WTC11 (cell line): Measurements from ENCODE around the gene CACNA1C. TPM values are rescaled to one million over a fixed set of nuclear protein-coding genes. Genes with fewer than 3 reads are reported as not detected.

Experiments used
- ATAC-seq: fragments of 200-7000 bp; cut with Tn5 transposase; 2 replicates; pipeline ENCODE4 v1.10.0; 2021; ENCODE audit warnings: mild to moderate bottlenecking, moderate library complexity
- CTCF ChIA-PET: fragments of 300-600 bp; sonication (Branson Sonifier 250); formaldehyde crosslinking; loops from one replicate; lab custom pipeline; 2021; ENCODE audit warnings: antibody characterized with exemption; lab: Charles Lee
- POLR2A ChIA-PET: fragments of 350-600 bp; sonication (Branson Sonifier 250); formaldehyde crosslinking; loops from one replicate; lab custom pipeline; 2021; ENCODE audit warnings: antibody characterized with exemption; lab: Charles Lee
- DNase-seq: peaks from one replicate; pipeline ENCODE4 v3.0.0; 2021; ENCODE audit warnings: low spot score
- H3K27ac Mint-ChIP-seq: 2 replicates; pipeline ENCODE4 v1.8.0; 2021; ENCODE audit warnings: mixed read lengths
- H3K27me3 Mint-ChIP-seq: 2 replicates; pipeline ENCODE4 v1.8.0; 2021; ENCODE audit warnings: low read depth, mild to moderate bottlenecking, moderate library complexity, mixed read lengths
- H3K36me3 Mint-ChIP-seq: 2 replicates; pipeline ENCODE4 v1.8.0; 2021; ENCODE audit warnings: mixed read lengths
- H3K4me1 Mint-ChIP-seq: 2 replicates; pipeline ENCODE4 v1.8.0; 2022; ENCODE audit warnings: mixed read lengths
- H3K4me3 Mint-ChIP-seq: 2 replicates; pipeline ENCODE4 v1.8.0; 2021; ENCODE audit warnings: mild to moderate bottlenecking, moderate library complexity, mixed read lengths
- H3K9me3 Mint-ChIP-seq: 2 replicates; pipeline ENCODE4 v1.8.0; 2021; ENCODE audit warnings: mixed read lengths
- ATF2 ChIP-seq: sonication (generic); formaldehyde crosslinking; IDR thresholded peaks from 2 replicates; pipeline ENCODE4 v1.8.1; 2022; ENCODE audit warnings: low read depth, missing genetic modification reagents, borderline replicate concordance
- ATF3 ChIP-seq: sonication (generic); formaldehyde crosslinking; conservative IDR thresholded peaks from 2 replicates; pipeline ENCODE4 v1.8.1; 2022; ENCODE audit warnings: mild to moderate bottlenecking, missing genetic modification reagents
- CREB1 ChIP-seq: sonication (generic); formaldehyde crosslinking; IDR thresholded peaks from 2 replicates; pipeline ENCODE4 v1.8.0; 2023; ENCODE audit warnings: mild to moderate bottlenecking, missing genetic modification reagents
- CREM ChIP-seq: sonication (generic); formaldehyde crosslinking; IDR thresholded peaks from 2 replicates; pipeline ENCODE4 v1.8.1; 2022; ENCODE audit warnings: mild to moderate bottlenecking, missing genetic modification reagents, moderate library complexity
- E2F1 ChIP-seq: sonication (generic); formaldehyde crosslinking; IDR thresholded peaks from 2 replicates; pipeline ENCODE4 v1.8.0; 2022; ENCODE audit warnings: mild to moderate bottlenecking, missing genetic modification reagents
- EMX1 ChIP-seq: fragments of 250-450 bp; sonication (Bioruptor Pico); IDR thresholded peaks from 2 replicates; pipeline ENCODE4 v1.8.0; 2021; ENCODE audit warnings: mild to moderate bottlenecking
- ETV6 ChIP-seq: sonication (generic); formaldehyde crosslinking; IDR thresholded peaks from 2 replicates; pipeline ENCODE4 v1.8.1; 2022; ENCODE audit warnings: mild to moderate bottlenecking, missing genetic modification reagents
- FOXJ3 ChIP-seq: sonication (generic); formaldehyde crosslinking; IDR thresholded peaks from 2 replicates; pipeline ENCODE4 v1.9.0; 2021; ENCODE audit warnings: missing genetic modification reagents, mild to moderate bottlenecking, borderline replicate concordance
- FOXK1 ChIP-seq: sonication (generic); formaldehyde crosslinking; IDR thresholded peaks from 2 replicates; pipeline ENCODE4 v1.8.0; 2022; ENCODE audit warnings: mild to moderate bottlenecking, moderate library complexity, missing genetic modification reagents
- JAZF1 ChIP-seq: fragments of 250-450 bp; sonication (Bioruptor Pico); IDR thresholded peaks from 2 replicates; pipeline ENCODE4 v1.9.0; 2021; ENCODE audit warnings: moderate library complexity, mild to moderate bottlenecking, inconsistent platforms
- JUN ChIP-seq: sonication (generic); formaldehyde crosslinking; IDR thresholded peaks from 2 replicates; pipeline ENCODE4 v1.8.0; 2023; ENCODE audit warnings: mild to moderate bottlenecking, missing genetic modification reagents
- KAT7 ChIP-seq: sonication (generic); formaldehyde crosslinking; IDR thresholded peaks from 2 replicates; pipeline ENCODE4 v1.8.1; 2023; ENCODE audit warnings: missing genetic modification reagents, mild to moderate bottlenecking, borderline replicate concordance
- MYBL2 ChIP-seq: sonication (generic); formaldehyde crosslinking; IDR thresholded peaks from 2 replicates; pipeline ENCODE4 v1.8.1; 2023; ENCODE audit warnings: mild to moderate bottlenecking, moderate library complexity, missing genetic modification reagents
- NR3C1 ChIP-seq: sonication (generic); formaldehyde crosslinking; conservative IDR thresholded peaks from 2 replicates; pipeline ENCODE4 v1.8.1; 2023; ENCODE audit warnings: low read depth, mild to moderate bottlenecking, missing genetic modification reagents
- PRDM15 ChIP-seq: sonication (generic); formaldehyde crosslinking; IDR thresholded peaks from 2 replicates; pipeline ENCODE4 v1.8.0; 2022; ENCODE audit warnings: missing genetic modification reagents
- TCF7 ChIP-seq: sonication (generic); formaldehyde crosslinking; IDR thresholded peaks from 2 replicates; pipeline ENCODE4 v1.8.0; 2022; ENCODE audit warnings: mild to moderate bottlenecking, low read depth, missing genetic modification reagents, moderate library complexity
- TEAD1 ChIP-seq: sonication (generic); formaldehyde crosslinking; IDR thresholded peaks from 2 replicates; pipeline ENCODE4 v1.8.0; 2022; ENCODE audit warnings: mild to moderate bottlenecking, missing genetic modification reagents
- ZBTB21 ChIP-seq: sonication (generic); formaldehyde crosslinking; IDR thresholded peaks from 2 replicates; pipeline ENCODE4 v1.8.1; 2023; ENCODE audit warnings: mild to moderate bottlenecking, missing genetic modification reagents, borderline replicate concordance
- ZNF138 ChIP-seq: sonication (generic); formaldehyde crosslinking; conservative IDR thresholded peaks from 2 replicates; pipeline ENCODE4 v1.8.1; 2022; ENCODE audit warnings: mild to moderate bottlenecking, moderate library complexity, missing genetic modification reagents
- ZNF232 ChIP-seq: sonication (generic); formaldehyde crosslinking; IDR thresholded peaks from 2 replicates; pipeline ENCODE4 v1.8.0; 2022; ENCODE audit warnings: mild to moderate bottlenecking, missing genetic modification reagents
- ZNF263 ChIP-seq: sonication (generic); formaldehyde crosslinking; IDR thresholded peaks from 2 replicates; pipeline ENCODE4 v1.8.1; 2022; ENCODE audit warnings: low read depth, mild to moderate bottlenecking, moderate library complexity, missing genetic modification reagents
- ZNF416 ChIP-seq: fragments of 250-450 bp; sonication (Bioruptor Pico); IDR thresholded peaks from 2 replicates; pipeline ENCODE4 v1.9.0; 2021; ENCODE audit warnings: mild to moderate bottlenecking, inconsistent platforms
- ZNF425 ChIP-seq: fragments of 250-450 bp; sonication (Bioruptor Pico); conservative IDR thresholded peaks from 2 replicates; pipeline ENCODE4 v1.9.0; 2021; ENCODE audit warnings: mild to moderate bottlenecking
- ZNF512 ChIP-seq: sonication (generic); formaldehyde crosslinking; IDR thresholded peaks from 2 replicates; pipeline ENCODE4 v1.8.1; 2022; ENCODE audit warnings: missing genetic modification reagents, borderline replicate concordance
- ZSCAN18 ChIP-seq: fragments of 250-450 bp; sonication (Bioruptor Pico); IDR thresholded peaks from 2 replicates; pipeline ENCODE4 v2.1.2; 2022; ENCODE audit warnings: mild to moderate bottlenecking, moderate library complexity
- total RNA-seq: library from RNA; stranded (reverse); gene quantifications from 3 replicates; pipeline ENCODE4 v1.2.3, GENCODE V29; 2021

Gene CACNA1C
- total RNA-seq, 1 experiment from 2014 or later, result 1.7 TPM

- no peaks in the 10 kb centered on the region for H3K9me3 Mint-ChIP-seq
- H3K27me3 Mint-ChIP-seq, result no peaks in the 10 kb centered on the region; the same call in 1 of the 2 replicates
- ATAC-seq, result no peak
- no peak overlapping the region for H3K27ac Mint-ChIP-seq
- H3K4me3 Mint-ChIP-seq, result no peak overlapping the region
- H3K4me1 Mint-ChIP-seq, result peaks cover 9% of the 10 kb centered on the region
- ChIA-PET CTCF (interaction anchor here (0.7 kb wide), 1 partner anchor 116 kb away, joined by 3 read pairs; no protein-coding TSS in a partner anchor), POLR2A (no interaction called here)
- DNase-seq, result no peak
- TF ChIP-seq NR3C1 (CRISPR knock-in tag) (no peak), ZNF512 (CRISPR knock-in tag) (no peak), EMX1 (CRISPR knock-in tag) (no peak), TEAD1 (no peak), ATF3 (CRISPR knock-in tag) (no peak), ZNF138 (CRISPR knock-in tag) (no peak), ZNF425 (no peak), ATF2 (no peak), JAZF1 (no peak), ZBTB21 (CRISPR knock-in tag) (no peak), FOXJ3 (CRISPR knock-in tag) (no peak), ETV6 (no peak), E2F1 (CRISPR knock-in tag) (no peak), ZNF416 (no peak), ZNF263 (CRISPR knock-in tag) (no peak), TCF7 (CRISPR knock-in tag) (no peak), MYBL2 (CRISPR knock-in tag) (no peak), CREM (CRISPR knock-in tag) (no peak), ZSCAN18 (CRISPR knock-in tag) (no peak)
- no peaks in the 10 kb centered on the region for H3K36me3 Mint-ChIP-seq
These were observed 121.2 kb downstream of the CACNA1C start for GRCh38 chr12:2173971-2174370.

- peaks cover 3% of the 10 kb centered on the region for H3K4me1 Mint-ChIP-seq
- ChIA-PET POLR2A (no interaction called here), CTCF (no interaction called here)
- DNase-seq, result no peak
- no peaks in the 10 kb centered on the region for H3K36me3 Mint-ChIP-seq
- no peak overlapping the region for H3K4me3 Mint-ChIP-seq
- no peaks in the 10 kb centered on the region; the same call in 1 of the 2 replicates for H3K27me3 Mint-ChIP-seq
- no peaks in the 10 kb centered on the region for H3K9me3 Mint-ChIP-seq
- no peak for ATAC-seq
- no peak overlapping the region for H3K27ac Mint-ChIP-seq
- no peak for TF ChIP-seq ATF3 (CRISPR knock-in tag)
- no peak for TF ChIP-seq JUN (CRISPR knock-in tag)
- TF ChIP-seq KAT7, result no peak
- TF ChIP-seq CREB1 (CRISPR knock-in tag), result no peak
- TF ChIP-seq ZNF232 (CRISPR knock-in tag), result no peak
- TF ChIP-seq JAZF1, result no peak
- no peak for TF ChIP-seq ZBTB21 (CRISPR knock-in tag)
- no peak for TF ChIP-seq PRDM15 (CRISPR knock-in tag)
- no peak for TF ChIP-seq ETV6
- TF ChIP-seq FOXK1 (CRISPR knock-in tag), result no peak
- no peak for TF ChIP-seq TEAD1
These were observed 124.2 kb downstream of the CACNA1C start for GRCh38 chr12:2177003-2177402.
